LNCaP clone FGC (cell line): ENCODE results near the gene NEDD4L.

Experiments
- DNase-seq: peaks from one replicate; pipeline ENCODE4 v3.0.0-alpha.2; 2011; ENCODE audit warnings: low read depth
- H3K4me3 ChIP-seq: 2 replicates; pipeline ENCODE4 v1.5.1; 2011; ENCODE audit warnings: mild to moderate bottlenecking, low read depth, low read length, control low read depth
- CTCF ChIP-seq: IDR thresholded peaks from 2 replicates; pipeline ENCODE4 v1.5.1; 2012; ENCODE audit warnings: mild to moderate bottlenecking; ENCODE audit not compliant: control insufficient read depth, insufficient read depth; ENCODE audit errors: extremely low read depth

Gene NEDD4L

DNA sequence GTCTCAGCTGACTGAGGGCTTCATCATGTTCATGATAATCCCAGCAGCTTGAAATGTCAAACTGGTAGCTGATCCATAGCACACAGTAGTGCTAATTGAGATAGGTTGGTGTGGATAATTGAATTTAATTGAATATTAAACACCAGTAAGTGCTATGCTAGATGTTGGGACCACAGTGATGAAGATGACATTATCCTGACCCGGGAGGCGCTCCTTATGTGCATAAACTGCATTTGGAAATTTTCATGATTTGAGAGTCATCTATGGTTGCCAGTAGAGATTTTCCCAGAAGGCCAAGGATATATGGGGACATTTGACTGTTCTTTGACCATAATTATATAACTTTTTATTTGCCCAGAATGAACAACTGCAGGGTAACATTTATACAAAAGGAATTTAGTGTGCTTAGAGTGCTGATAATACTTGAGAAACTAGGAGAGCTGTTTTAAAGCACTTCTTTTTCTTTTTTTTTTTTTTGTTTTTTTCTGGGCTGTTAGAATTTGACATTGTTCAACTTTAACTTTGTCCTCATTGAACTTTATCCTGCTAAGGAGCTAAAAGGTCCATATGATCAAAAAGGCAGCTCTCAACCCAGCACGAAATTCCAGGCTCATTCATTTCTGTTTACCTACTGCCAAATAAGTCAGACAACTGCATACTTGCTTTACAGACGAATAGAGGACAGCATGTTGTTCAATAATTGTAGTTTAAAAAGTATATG lies 242.8 kb downstream of the NEDD4L start:
- no peak overlapping the region for H3K4me3 ChIP-seq
- no peak for DNase-seq
- no peak for TF ChIP-seq CTCF

GRCh38 chr18:58287353-58288274 lies 243.6 kb downstream of the NEDD4L start:
- TF ChIP-seq CTCF = no peak
- DNase-seq = no peak
- no peak overlapping the region for H3K4me3 ChIP-seq

GRCh38 chr18:58288921-58289797 lies 245.1 kb downstream of the NEDD4L start:
- no peak for TF ChIP-seq CTCF
- H3K4me3 ChIP-seq = no peak overlapping the region
- no peak for DNase-seq

GRCh38 chr18:58290116-58290695 lies 246.2 kb downstream of the NEDD4L start:
- DNase-seq = no peak
- TF ChIP-seq CTCF = no peak
- no peak overlapping the region for H3K4me3 ChIP-seq

GRCh38 chr18:58291131-58291530 lies 247.1 kb downstream of the NEDD4L start:
- no peak for TF ChIP-seq CTCF
- no peak for DNase-seq
- no peak overlapping the region for H3K4me3 ChIP-seq

DNA sequence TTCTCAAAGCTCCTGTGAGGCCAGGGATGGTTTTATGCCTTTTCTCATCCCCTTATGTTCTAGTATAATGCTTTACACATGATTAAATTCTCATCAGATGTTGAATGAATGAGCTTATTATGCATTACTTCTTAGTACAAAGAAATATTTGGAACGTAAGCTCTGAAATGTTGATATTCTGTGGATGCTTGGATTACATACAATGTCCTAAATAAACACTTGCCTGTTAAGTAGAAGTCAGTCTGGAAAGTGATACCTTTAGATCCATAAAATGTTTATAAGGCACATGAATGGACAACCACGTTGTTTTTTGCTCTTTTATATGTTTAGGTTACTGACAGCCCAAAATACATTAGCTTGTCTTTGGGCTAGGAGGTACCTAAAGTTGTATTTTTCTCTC lies 248.6 kb downstream of the NEDD4L start:
- no peak overlapping the region for H3K4me3 ChIP-seq
- no peak for TF ChIP-seq CTCF
- peak; percentile 80 for DNase-seq
